Vagina (tissue), 2 donors: Measurements from ENCODE around the gene SUMF1. TPM values are rescaled to one million over a fixed set of nuclear protein-coding genes. Genes with fewer than 3 reads are reported as not detected.
A peak's percentile ranks its signal among the peaks of the same experiment; 100 is the strongest.

Experiments used
- DNase-seq, 2 donors: peaks; one replicate each; pipeline ENCODE4 v3.0.0-alpha.2; 2017; ENCODE audit errors: extremely low spot score in 2 of 2
- H3K27ac ChIP-seq: fragments of 200-600 bp; sonication (generic); one replicate; pipeline ENCODE4 v1.5.1; 2019
- H3K27me3 ChIP-seq: fragments of 200-600 bp; sonication (generic); one replicate; pipeline ENCODE4 v1.5.1; 2019
- H3K36me3 ChIP-seq, 2 donors: fragments of 200-600 bp; sonication (generic); one replicate each; pipeline ENCODE4 v1.5.1; 2017 to 2019
- H3K4me1 ChIP-seq: fragments of 200-600 bp; sonication (generic); one replicate; pipeline ENCODE4 v1.5.1; 2019
- H3K4me3 ChIP-seq, 2 donors: fragments of 200-600 bp; sonication (generic); 1 replicate in 1 of 2; 2 replicates in 1 of 2; pipeline ENCODE4 v1.5.1; 2016 to 2019
- H3K9me3 ChIP-seq: fragments of 200-600 bp; sonication (generic); one replicate; pipeline ENCODE4 v1.5.1; 2019
- CTCF ChIP-seq, 3 experiments: fragments of 450-650 bp in 2 of 3; fragments of 200-600 bp in 1 of 3; sonication (generic) in 1 of 3; IDR thresholded peaks; one replicate each; pipeline ENCODE4 v1.5.1; 2017 to 2019; ENCODE audit warnings: antibody characterized with exemption in 3 of 3, mild to moderate bottlenecking in 2 of 3, moderate library complexity in 2 of 3
- POLR2A ChIP-seq, 2 donors: fragments of 450-650 bp; IDR thresholded peaks; one replicate each; pipeline ENCODE4 v1.6.1; 2017; ENCODE audit warnings: antibody characterized with exemption in 2 of 2, mild to moderate bottlenecking in 2 of 2, moderate library complexity in 2 of 2
- POLR2AphosphoS5 ChIP-seq, 2 donors: sonication (generic); formaldehyde crosslinking; IDR thresholded peaks; one replicate each; pipeline ENCODE4 v1.9.0; 2017; ENCODE audit warnings: antibody characterized with exemption in 2 of 2, mild to moderate bottlenecking in 2 of 2, low read depth in 1 of 2; ENCODE audit not compliant: insufficient read depth in 1 of 2
- intact Hi-C: fragments of 100-400 bp; cut with DNase I; formaldehyde crosslinking; loops from one replicate; pipeline ENCODE4 v1.15.1; 2023
- total RNA-seq: library from RNA; depleted of rRNA; stranded (reverse); fragments of >200 nt; gene quantifications from one replicate; pipeline ENCODE4 v1.2.3, GENCODE V29; 2016

The SUMF1 gene
- 65.6 TPM for total RNA-seq

GRCh38 chr3:4466741-4467521 lies at the start of gene SUMF1:
Gene SUMF1, minus strand, starts transcription at chr3:4467269. Its CDS starts 24 bp downstream, at chr3:4467245.
- TF ChIP-seq CTCF (IDR thresholded peaks at IDR 0.05) (no peak), POLR2AphosphoS5 (IDR thresholded peaks at IDR 0.05; ENCODE audit: insufficient read depth in 1 of 2, low read depth in 1 of 2) (peak; percentile 83 to 85)
- Histone ChIP-seq H3K36me3 (no peaks in the 10 kb centered on the region), H3K4me3 (peak within 1 kb of the TSS; percentile 68 to 95), H3K9me3 (no peaks in the 10 kb centered on the region), H3K27ac (peak within 1 kb of the TSS; percentile 77), H3K27me3 (no peaks in the 10 kb centered on the region), H3K4me1 (peaks cover 9% of the 10 kb centered on the region)
- intact Hi-C loops, result no loop called here
- peak in 1 of 2 donors; percentile 88 for DNase-seq

- Histone ChIP-seq H3K9me3 (no peaks in the 10 kb centered on the region), H3K4me1 (peaks cover 4% of the 10 kb centered on the region), H3K4me3 (no peak overlapping the region), H3K36me3 (no peaks in the 10 kb centered on the region), H3K27me3 (no peaks in the 10 kb centered on the region), H3K27ac (no peak overlapping the region)
- DNase-seq, result no peak
- TF ChIP-seq POLR2AphosphoS5 (IDR thresholded peaks at IDR 0.05; ENCODE audit: insufficient read depth in 1 of 2, low read depth in 1 of 2) (no peak), POLR2A (IDR thresholded peaks at IDR 0.05) (no peak)
- intact Hi-C loops, result no loop called here
These were observed 49.0 kb upstream of the SUMF1 start for GRCh38 chr3:4515916-4516579.

GRCh38 chr3:4514916-4515315 lies 47.8 kb upstream of the SUMF1 start:
- intact Hi-C loops, result no loop called here

DNA sequence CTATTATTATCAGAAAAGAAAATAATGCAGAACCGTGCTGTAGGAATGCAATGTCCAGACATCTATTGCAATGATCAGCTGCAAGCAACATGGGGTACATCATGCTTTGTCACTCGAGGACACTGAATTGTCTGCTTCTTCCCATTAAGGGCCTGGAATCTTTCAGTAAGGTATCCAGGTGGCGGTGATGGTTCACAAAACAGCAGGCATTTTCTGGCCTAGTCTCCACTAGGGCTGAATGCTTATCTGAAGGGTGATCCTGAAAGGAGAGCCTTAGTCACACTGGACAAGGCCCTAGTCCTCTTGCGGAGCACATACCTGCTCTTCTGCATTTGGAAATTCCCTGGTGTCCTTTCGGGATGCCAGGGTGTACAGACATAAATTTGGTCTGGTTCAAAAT lies 47.3 kb upstream of the SUMF1 start:
- H3K27ac ChIP-seq, result no peak overlapping the region
- peaks cover 4% of the 10 kb centered on the region for H3K4me1 ChIP-seq
- intact Hi-C loops, result no loop called here
- H3K27me3 ChIP-seq, result no peaks in the 10 kb centered on the region
- H3K4me3 ChIP-seq, result no peak overlapping the region
- H3K9me3 ChIP-seq, result no peaks in the 10 kb centered on the region
- no peak for DNase-seq
- no peak for TF ChIP-seq POLR2A (IDR thresholded peaks at IDR 0.05)
- no peak for TF ChIP-seq POLR2AphosphoS5 (IDR thresholded peaks at IDR 0.05; ENCODE audit: insufficient read depth in 1 of 2, low read depth in 1 of 2)
- no peak for TF ChIP-seq CTCF (IDR thresholded peaks at IDR 0.05)
- no peaks in the 10 kb centered on the region for H3K36me3 ChIP-seq

More at GRCh38 chr3:4514916-4515315, 47.8 kb upstream of the SUMF1 start:
- H3K27ac ChIP-seq, result no peak overlapping the region
- no peaks in the 10 kb centered on the region for H3K36me3 ChIP-seq
- H3K9me3 ChIP-seq, result no peaks in the 10 kb centered on the region
- H3K27me3 ChIP-seq, result no peaks in the 10 kb centered on the region
- no peak overlapping the region for H3K4me3 ChIP-seq
- TF ChIP-seq POLR2AphosphoS5 (IDR thresholded peaks at IDR 0.05; ENCODE audit: insufficient read depth in 1 of 2, low read depth in 1 of 2) (no peak), POLR2A (IDR thresholded peaks at IDR 0.05) (no peak), CTCF (IDR thresholded peaks at IDR 0.05) (no peak)
- peaks cover 4% of the 10 kb centered on the region for H3K4me1 ChIP-seq
- DNase-seq, result no peak

- no peaks in the 10 kb centered on the region for H3K36me3 ChIP-seq
- H3K27me3 ChIP-seq, result no peaks in the 10 kb centered on the region
- no peak overlapping the region for H3K27ac ChIP-seq
These were observed 46.0 kb upstream of the SUMF1 start for GRCh38 chr3:4512895-4513616.

More at GRCh38 chr3:4512895-4513616, 46.0 kb upstream of the SUMF1 start:
- intact Hi-C loops, result no loop called here
- Histone ChIP-seq H3K4me3 (no peak overlapping the region), H3K9me3 (no peaks in the 10 kb centered on the region), H3K4me1 (peaks cover 4% of the 10 kb centered on the region)
- TF ChIP-seq POLR2A (IDR thresholded peaks at IDR 0.05) (no peak), CTCF (IDR thresholded peaks at IDR 0.05) (no peak), POLR2AphosphoS5 (IDR thresholded peaks at IDR 0.05; ENCODE audit: insufficient read depth in 1 of 2, low read depth in 1 of 2) (no peak)
- DNase-seq, result no peak
